Muscle layer of colon (tissue), 2 donors: Measurements from ENCODE around the gene FBXW12.

Source experiments
- H3K27ac ChIP-seq: one replicate; pipeline ENCODE4 v1.7.0; 2013; ENCODE audit warnings: low read depth, mild to moderate bottlenecking, low read length, moderate library complexity
- H3K27me3 ChIP-seq, 2 donors: one replicate each; pipeline ENCODE4 v1.7.0; 2013; ENCODE audit warnings: low read length in 2 of 2, mild to moderate bottlenecking in 2 of 2; ENCODE audit not compliant: insufficient read depth in 2 of 2, control insufficient read depth in 1 of 2
- H3K36me3 ChIP-seq: one replicate; pipeline ENCODE4 v1.7.0; 2013; ENCODE audit warnings: mild to moderate bottlenecking, low read length; ENCODE audit not compliant: insufficient read depth
- H3K4me1 ChIP-seq: one replicate; pipeline ENCODE4 v1.7.0; 2013; ENCODE audit warnings: mild to moderate bottlenecking, low read length; ENCODE audit not compliant: insufficient read depth
- H3K4me3 ChIP-seq, 2 donors: one replicate each; pipeline ENCODE4 v1.7.0; 2013; ENCODE audit warnings: low read length in 2 of 2, low read depth in 1 of 2, mild to moderate bottlenecking in 1 of 2, moderate library complexity in 1 of 2
- H3K9ac ChIP-seq: one replicate; pipeline ENCODE4 v1.7.0; 2013; ENCODE audit warnings: low read length
- H3K9me3 ChIP-seq: one replicate; pipeline ENCODE4 v1.7.0; 2013; ENCODE audit warnings: mild to moderate bottlenecking, low read length
- donor health status: abdominal sarcoma.
- donor health status: Adenocarcinoma of cecum.

Gene FBXW12

GRCh38 chr3:48426944-48427629 lies 55.1 kb downstream of the FBXW12 start:
- H3K9ac ChIP-seq, result peak overlapping the region; percentile 63
- H3K27me3 ChIP-seq, result no peaks in the 10 kb centered on the region
- peaks cover 62% of the 10 kb centered on the region for H3K4me1 ChIP-seq

GRCh38 chr3:48427630-48427962 lies 55.6 kb downstream of the FBXW12 start:
- H3K4me3 ChIP-seq, result peak overlapping the region; percentile 28 to 63
- H3K27me3 ChIP-seq, result no peaks in the 10 kb centered on the region
- H3K36me3 ChIP-seq, result peaks cover 14% of the 10 kb centered on the region
- peak overlapping the region; percentile 63 for H3K9ac ChIP-seq
- no peaks in the 10 kb centered on the region for H3K9me3 ChIP-seq
- peaks cover 62% of the 10 kb centered on the region for H3K4me1 ChIP-seq
- H3K27ac ChIP-seq, result peak overlapping the region; percentile 89

More at GRCh38 chr3:48426944-48427629, 55.1 kb downstream of the FBXW12 start:
- H3K27ac ChIP-seq, result peak overlapping the region; percentile 89
- peaks cover 14% of the 10 kb centered on the region for H3K36me3 ChIP-seq
- peak overlapping the region; percentile 28 to 63 for H3K4me3 ChIP-seq
- no peaks in the 10 kb centered on the region for H3K9me3 ChIP-seq

GRCh38 chr3:48428088-48428571 lies 56.1 kb downstream of the FBXW12 start:
- Histone ChIP-seq H3K9me3 (no peaks in the 10 kb centered on the region), H3K4me1 (peaks cover 58% of the 10 kb centered on the region), H3K9ac (peak overlapping the region; percentile 63), H3K27ac (peak overlapping the region; percentile 89), H3K36me3 (peaks cover 10% of the 10 kb centered on the region), H3K4me3 (peak overlapping the region; percentile 63 to 66), H3K27me3 (no peaks in the 10 kb centered on the region)

- H3K4me3 ChIP-seq, result peak overlapping the region; percentile 63 to 66
- peaks cover 9% of the 10 kb centered on the region for H3K36me3 ChIP-seq
- no peaks in the 10 kb centered on the region for H3K9me3 ChIP-seq
- H3K27me3 ChIP-seq, result no peaks in the 10 kb centered on the region
- peak overlapping the region; percentile 89 for H3K27ac ChIP-seq
- peaks cover 52% of the 10 kb centered on the region for H3K4me1 ChIP-seq
- H3K9ac ChIP-seq, result peak overlapping the region; percentile 63
Observed at GRCh38 chr3:48428572-48429316, 56.7 kb downstream of the FBXW12 start.

- H3K36me3 ChIP-seq, result peaks cover 14% of the 10 kb centered on the region
- H3K4me1 ChIP-seq, result peaks cover 46% of the 10 kb centered on the region
- H3K9me3 ChIP-seq, result no peaks in the 10 kb centered on the region
- H3K27me3 ChIP-seq, result no peaks in the 10 kb centered on the region
- peak overlapping the region; percentile 63 to 66 for H3K4me3 ChIP-seq
- H3K9ac ChIP-seq, result no peak overlapping the region
- H3K27ac ChIP-seq, result peak overlapping the region; percentile 89
Observed at GRCh38 chr3:48429317-48429959, 57.4 kb downstream of the FBXW12 start.

GRCh38 chr3:48429960-48430707 lies 58.1 kb downstream of the FBXW12 start, which contains the start of gene PLXNB1:
PLXNB1 (minus strand) TSS chr3:48430086; CDS start chr3:48424611, 5,475 bp downstream.
- no peaks in the 10 kb centered on the region for H3K27me3 ChIP-seq
- H3K4me1 ChIP-seq, result peaks cover 39% of the 10 kb centered on the region
- H3K27ac ChIP-seq, result peak within 1 kb of the TSS; percentile 89
- no peak within 1 kb of the TSS for H3K9ac ChIP-seq
- peak within 1 kb of the TSS; percentile 63 to 66 for H3K4me3 ChIP-seq
- peaks cover 14% of the 10 kb centered on the region for H3K36me3 ChIP-seq
- no peaks in the 10 kb centered on the region for H3K9me3 ChIP-seq

- Histone ChIP-seq H3K9ac (no peak overlapping the region), H3K27ac (peak overlapping the region; percentile 89), H3K9me3 (no peaks in the 10 kb centered on the region), H3K36me3 (peaks cover 14% of the 10 kb centered on the region), H3K27me3 (no peaks in the 10 kb centered on the region), H3K4me1 (peaks cover 35% of the 10 kb centered on the region), H3K4me3 (no peak overlapping the region)
Observed at GRCh38 chr3:48430708-48431101, 58.7 kb downstream of the FBXW12 start.

- peaks cover 14% of the 10 kb centered on the region for H3K36me3 ChIP-seq
- H3K27ac ChIP-seq, result no peak overlapping the region
- H3K27me3 ChIP-seq, result no peaks in the 10 kb centered on the region
- no peak overlapping the region for H3K4me3 ChIP-seq
- H3K4me1 ChIP-seq, result peaks cover 34% of the 10 kb centered on the region
- H3K9me3 ChIP-seq, result no peaks in the 10 kb centered on the region
- H3K9ac ChIP-seq, result no peak overlapping the region
Observed at GRCh38 chr3:48431224-48432029, 59.4 kb downstream of the FBXW12 start.

- H3K27ac ChIP-seq, result no peak overlapping the region
- H3K27me3 ChIP-seq, result no peaks in the 10 kb centered on the region
- no peaks in the 10 kb centered on the region for H3K9me3 ChIP-seq
- H3K4me3 ChIP-seq, result no peak overlapping the region
- peaks cover 14% of the 10 kb centered on the region for H3K36me3 ChIP-seq
- no peak overlapping the region for H3K9ac ChIP-seq
- H3K4me1 ChIP-seq, result peaks cover 21% of the 10 kb centered on the region
Observed at GRCh38 chr3:48432411-48433371, 60.7 kb downstream of the FBXW12 start.
